ENCODE data around the gene WNT7B.

Gene WNT7B

DNA sequence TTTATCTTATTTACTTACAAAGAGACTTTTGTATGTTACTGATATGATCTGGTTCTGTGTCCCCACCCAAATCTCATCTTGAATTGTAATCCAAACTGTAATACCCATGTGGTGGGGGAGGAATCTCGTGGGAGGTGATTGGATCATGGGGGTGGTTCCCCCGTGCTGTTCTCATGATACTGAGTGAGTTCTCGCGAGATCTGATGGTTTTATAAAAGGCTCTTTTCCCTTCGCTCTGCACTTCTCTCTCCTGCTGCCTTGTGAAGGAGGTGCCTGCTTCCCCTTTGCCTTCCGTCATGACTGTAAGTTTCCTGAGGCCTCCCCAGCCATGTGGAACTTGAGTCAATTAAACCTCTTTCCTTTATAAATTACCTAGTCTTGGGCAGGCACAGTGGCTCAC lies 42.4 kb upstream of the WNT7B start:
- H3K4me3 ChIP-seq (ENCODE audit: insufficient read depth in 1 of 2, low read depth in 1 of 2, low read length in 2 of 2), result no peak overlapping the region
- no peak overlapping the region for H2BK15ac ChIP-seq (ENCODE audit: low read depth, poor library complexity, severe bottlenecking)
- no peak overlapping the region for H2AFZ ChIP-seq (ENCODE audit: low read depth, low read length)
- no peak overlapping the region for H4K91ac ChIP-seq (ENCODE audit: low read length)
- no peaks in the 10 kb centered on the region for H3K9me3 ChIP-seq (ENCODE audit: control insufficient read depth, low read length)
- DNase-seq, result no peak
- H3K18ac ChIP-seq (ENCODE audit: low read depth in 1 of 2, low read length in 2 of 2), result no peak overlapping the region
- peak overlapping the region; percentile 49 for H2AK5ac ChIP-seq (ENCODE audit: low read length, severe bottlenecking)
- no peak overlapping the region for H3K4ac ChIP-seq (ENCODE audit: low read depth in 1 of 2, low read length in 2 of 2)
- H3K27ac ChIP-seq (ENCODE audit: low read length, poor library complexity, severe bottlenecking), result no peak overlapping the region
- H3K9ac ChIP-seq (ENCODE audit: low read length), result no peak overlapping the region
- H2BK120ac ChIP-seq (ENCODE audit: low read depth, low read length), result no peak overlapping the region
- no peak overlapping the region for H3K14ac ChIP-seq (ENCODE audit: low read length in 2 of 2)
- WGBS, result 77% methylated on average over 6 of the region's 6 CpGs
- H3K27me3 ChIP-seq (ENCODE audit: control insufficient read depth in 1 of 2, insufficient read depth in 1 of 2, low read length in 2 of 2), result no peaks in the 10 kb centered on the region
- peaks cover 3% of the 10 kb centered on the region for H3K79me1 ChIP-seq (replicated peaks; ENCODE audit: low read length, poor library complexity, severe bottlenecking)
- H2BK5ac ChIP-seq (ENCODE audit: low read depth, low read length, poor library complexity, severe bottlenecking), result no peak overlapping the region
- H2BK12ac ChIP-seq (ENCODE audit: low read length in 2 of 2), result no peak overlapping the region
- no peaks in the 10 kb centered on the region for H3K36me3 ChIP-seq (ENCODE audit: control insufficient read depth in 1 of 2, insufficient read depth in 2 of 2, low read depth in 1 of 2, low read length in 2 of 2)
- H3K4me1 ChIP-seq (ENCODE audit: control insufficient read depth, insufficient read depth, low read depth, low read length), result peaks cover 13% of the 10 kb centered on the region
- H3K23ac ChIP-seq (ENCODE audit: low read length in 2 of 2), result no peak overlapping the region
- H3K4me2 ChIP-seq (ENCODE audit: low read length, poor library complexity, severe bottlenecking), result no peak overlapping the region
- H4K8ac ChIP-seq (ENCODE audit: low read length), result no peak overlapping the region

DNA sequence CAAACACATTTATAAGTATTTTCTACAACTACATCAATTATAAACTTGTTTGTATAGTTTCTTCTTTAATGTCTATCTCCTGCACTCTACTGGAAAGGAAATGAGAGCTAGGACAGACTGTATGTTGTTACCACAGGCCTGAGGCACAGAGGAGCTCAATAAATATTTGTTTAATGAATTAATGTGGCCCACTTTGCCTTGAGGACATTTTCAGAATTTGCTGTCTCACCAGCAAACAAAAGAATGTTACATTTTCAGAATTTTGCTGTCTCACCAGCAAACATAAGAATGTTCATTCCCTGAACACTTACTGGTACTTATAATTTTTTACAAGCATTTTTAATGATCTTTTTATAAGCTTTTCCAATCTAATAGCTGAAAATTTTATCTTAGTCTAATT lies 41.9 kb upstream of the WNT7B start:
- H3K9ac ChIP-seq (ENCODE audit: low read length), result no peak overlapping the region
- H2BK120ac ChIP-seq (ENCODE audit: low read depth, low read length), result no peak overlapping the region
- no peaks in the 10 kb centered on the region for H3K9me3 ChIP-seq (ENCODE audit: control insufficient read depth, low read length)
- H3K4me1 ChIP-seq (ENCODE audit: control insufficient read depth, insufficient read depth, low read depth, low read length), result peaks cover 16% of the 10 kb centered on the region
- no peak overlapping the region for H3K4ac ChIP-seq (ENCODE audit: low read depth in 1 of 2, low read length in 2 of 2)
- no peak overlapping the region for H2BK12ac ChIP-seq (ENCODE audit: low read length in 2 of 2)
- no peak overlapping the region for H4K8ac ChIP-seq (ENCODE audit: low read length)
- H2BK5ac ChIP-seq (ENCODE audit: low read depth, low read length, poor library complexity, severe bottlenecking), result no peak overlapping the region
- no peak overlapping the region for H3K18ac ChIP-seq (ENCODE audit: low read depth in 1 of 2, low read length in 2 of 2)
- DNase-seq, result no peak
- H3K27me3 ChIP-seq (ENCODE audit: control insufficient read depth in 1 of 2, insufficient read depth in 1 of 2, low read length in 2 of 2), result no peaks in the 10 kb centered on the region
- H4K91ac ChIP-seq (ENCODE audit: low read length), result no peak overlapping the region
- H3K36me3 ChIP-seq (ENCODE audit: control insufficient read depth in 1 of 2, insufficient read depth in 2 of 2, low read depth in 1 of 2, low read length in 2 of 2), result no peaks in the 10 kb centered on the region
- H3K14ac ChIP-seq (ENCODE audit: low read length in 2 of 2), result no peak overlapping the region
- H2AFZ ChIP-seq (ENCODE audit: low read depth, low read length), result no peak overlapping the region
- no peak overlapping the region for H3K23ac ChIP-seq (ENCODE audit: low read length in 2 of 2)
- no peak overlapping the region for H3K4me2 ChIP-seq (ENCODE audit: low read length, poor library complexity, severe bottlenecking)
- no peak overlapping the region for H2AK5ac ChIP-seq (ENCODE audit: low read length, severe bottlenecking)
- peaks cover 3% of the 10 kb centered on the region for H3K79me1 ChIP-seq (replicated peaks; ENCODE audit: low read length, poor library complexity, severe bottlenecking)
- H3K27ac ChIP-seq (ENCODE audit: low read length, poor library complexity, severe bottlenecking), result no peak overlapping the region
- no peak overlapping the region for H3K4me3 ChIP-seq (ENCODE audit: insufficient read depth in 1 of 2, low read depth in 1 of 2, low read length in 2 of 2)
- no peak overlapping the region for H2BK15ac ChIP-seq (ENCODE audit: low read depth, poor library complexity, severe bottlenecking)

GRCh38 chr22:46017166-46017565 lies 40.2 kb upstream of the WNT7B start:
- Histone ChIP-seq H2BK120ac (ENCODE audit: low read depth, low read length) (no peak overlapping the region), H3K23ac (ENCODE audit: low read length in 2 of 2) (no peak overlapping the region)
- WGBS, result 92% methylated on average over 1 of the region's 2 CpGs

DNA sequence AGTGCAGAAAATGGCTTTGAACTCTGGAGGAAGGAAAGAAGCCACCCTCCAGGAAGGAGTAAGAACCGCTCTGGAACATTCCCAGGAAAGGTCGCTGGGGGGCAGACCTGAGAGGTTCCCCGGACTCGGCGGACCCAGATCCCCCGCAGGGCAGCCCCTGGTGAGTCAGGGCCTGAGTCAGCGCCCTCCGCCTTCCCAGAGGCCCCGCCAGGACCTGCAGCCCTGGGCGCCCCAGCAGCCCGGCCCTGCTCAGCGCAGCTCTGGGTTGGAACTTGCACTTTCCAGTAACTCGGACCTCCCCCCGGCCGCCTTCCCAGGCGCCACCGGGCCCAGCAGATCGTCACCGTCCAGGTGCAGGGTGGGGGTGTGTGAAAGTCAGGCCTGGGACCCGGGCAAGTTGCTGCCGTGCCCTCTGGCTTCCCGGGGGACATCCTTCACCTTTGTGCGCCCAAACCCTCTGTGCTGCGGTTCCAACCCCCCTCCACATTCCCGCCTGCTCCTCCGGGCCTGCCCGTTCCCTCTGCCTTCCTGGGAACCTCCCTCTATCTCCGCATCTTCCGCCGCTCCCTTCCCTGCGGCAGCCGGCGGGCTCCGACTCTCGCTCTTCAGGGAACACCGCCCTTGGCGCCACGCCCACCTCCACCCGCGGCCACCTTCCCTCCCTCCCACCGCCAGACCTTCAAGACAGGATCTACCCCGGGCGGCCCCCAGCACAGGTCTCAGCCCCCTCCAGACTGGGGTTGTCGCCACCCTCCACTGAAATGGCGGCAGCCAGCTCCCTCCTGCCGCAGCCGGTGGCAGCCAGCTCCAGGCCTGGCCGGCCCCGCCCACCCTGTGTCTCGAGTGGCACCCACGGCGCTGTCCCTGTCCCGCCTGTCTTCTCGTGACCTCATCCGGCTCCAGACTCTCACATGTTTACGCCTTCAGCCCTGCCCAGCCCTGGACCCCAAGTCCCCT lies 36.8 kb upstream of the WNT7B start:
- Histone ChIP-seq H3K14ac (ENCODE audit: low read length in 2 of 2) (peak overlapping the region in 1 of 2 experiments; percentile 82), H3K4ac (ENCODE audit: low read depth in 1 of 2, low read length in 2 of 2) (peak overlapping the region; percentile 75 to 98), H3K4me2 (ENCODE audit: low read length, poor library complexity, severe bottlenecking) (peak overlapping the region; percentile 74), H2AK5ac (ENCODE audit: low read length, severe bottlenecking) (peak overlapping the region; percentile 99), H3K4me1 (ENCODE audit: control insufficient read depth, insufficient read depth, low read depth, low read length) (peaks cover 42% of the 10 kb centered on the region), H2BK12ac (ENCODE audit: low read length in 2 of 2) (peak overlapping the region; percentile 82 to 94), H2BK5ac (ENCODE audit: low read depth, low read length, poor library complexity, severe bottlenecking) (peak overlapping the region; percentile 94), H3K27me3 (ENCODE audit: control insufficient read depth in 1 of 2, insufficient read depth in 1 of 2, low read length in 2 of 2) (no peaks in the 10 kb centered on the region), H3K9me3 (ENCODE audit: control insufficient read depth, low read length) (peaks cover 9% of the 10 kb centered on the region), H3K36me3 (ENCODE audit: control insufficient read depth in 1 of 2, insufficient read depth in 2 of 2, low read depth in 1 of 2, low read length in 2 of 2) (peaks cover 0 to 3% of the 10 kb centered on the region in 2 experiments), H3K4me3 (ENCODE audit: insufficient read depth in 1 of 2, low read depth in 1 of 2, low read length in 2 of 2) (peak overlapping the region; percentile 57 to 83), H3K23ac (ENCODE audit: low read length in 2 of 2) (peak overlapping the region in 1 of 2 experiments; percentile 92), H2BK15ac (ENCODE audit: low read depth, poor library complexity, severe bottlenecking) (peak overlapping the region; percentile 99), H4K91ac (ENCODE audit: low read length) (peak overlapping the region; percentile 100), H3K9ac (ENCODE audit: low read length) (peak overlapping the region; percentile 97), H4K8ac (ENCODE audit: low read length) (peak overlapping the region; percentile 99), H3K18ac (ENCODE audit: low read depth in 1 of 2, low read length in 2 of 2) (peak overlapping the region; percentile 96 to 99), H3K27ac (ENCODE audit: low read length, poor library complexity, severe bottlenecking) (peak overlapping the region; percentile 99), H2BK120ac (ENCODE audit: low read depth, low read length) (peak overlapping the region; percentile 94), H3K79me1 (replicated peaks; ENCODE audit: low read length, poor library complexity, severe bottlenecking) (peaks cover 3% of the 10 kb centered on the region), H2AFZ (ENCODE audit: low read depth, low read length) (peak overlapping the region; percentile 89)
- DNase-seq, result peak; percentile 96
- WGBS, result 0% methylated on average over 41 of the region's 56 CpGs

More at GRCh38 chr22:46017166-46017565, 40.2 kb upstream of the WNT7B start:
- no peak overlapping the region for H3K4me3 ChIP-seq (ENCODE audit: insufficient read depth in 1 of 2, low read depth in 1 of 2, low read length in 2 of 2)
- no peak overlapping the region for H2BK12ac ChIP-seq (ENCODE audit: low read length in 2 of 2)
- H2AFZ ChIP-seq (ENCODE audit: low read depth, low read length), result no peak overlapping the region
- H4K91ac ChIP-seq (ENCODE audit: low read length), result no peak overlapping the region
- no peak for DNase-seq
- H3K36me3 ChIP-seq (ENCODE audit: control insufficient read depth in 1 of 2, insufficient read depth in 2 of 2, low read depth in 1 of 2, low read length in 2 of 2), result no peaks in the 10 kb centered on the region
- no peak overlapping the region for H3K27ac ChIP-seq (ENCODE audit: low read length, poor library complexity, severe bottlenecking)
- no peak overlapping the region for H3K4ac ChIP-seq (ENCODE audit: low read depth in 1 of 2, low read length in 2 of 2)
- H2AK5ac ChIP-seq (ENCODE audit: low read length, severe bottlenecking), result no peak overlapping the region
- no peak overlapping the region for H2BK5ac ChIP-seq (ENCODE audit: low read depth, low read length, poor library complexity, severe bottlenecking)
- H3K9ac ChIP-seq (ENCODE audit: low read length), result no peak overlapping the region
- H4K8ac ChIP-seq (ENCODE audit: low read length), result no peak overlapping the region
- peaks cover 23% of the 10 kb centered on the region for H3K4me1 ChIP-seq (ENCODE audit: control insufficient read depth, insufficient read depth, low read depth, low read length)
- no peak overlapping the region for H3K18ac ChIP-seq (ENCODE audit: low read depth in 1 of 2, low read length in 2 of 2)
- peaks cover 3% of the 10 kb centered on the region for H3K79me1 ChIP-seq (replicated peaks; ENCODE audit: low read length, poor library complexity, severe bottlenecking)
- no peaks in the 10 kb centered on the region for H3K9me3 ChIP-seq (ENCODE audit: control insufficient read depth, low read length)
- no peaks in the 10 kb centered on the region for H3K27me3 ChIP-seq (ENCODE audit: control insufficient read depth in 1 of 2, insufficient read depth in 1 of 2, low read length in 2 of 2)
- H2BK15ac ChIP-seq (ENCODE audit: low read depth, poor library complexity, severe bottlenecking), result no peak overlapping the region
- H3K14ac ChIP-seq (ENCODE audit: low read length in 2 of 2), result no peak overlapping the region
- H3K4me2 ChIP-seq (ENCODE audit: low read length, poor library complexity, severe bottlenecking), result no peak overlapping the region
